Breast epithelium (tissue), 3 donors: ENCODE measurements around the gene CELF1.

Source experiments
- POLR2A ChIP-seq: fragments of 450-650 bp; IDR thresholded peaks from one replicate; pipeline ENCODE4 v1.6.1; 2016; ENCODE audit warnings: antibody characterized with exemption, mild to moderate bottlenecking, moderate library complexity
- POLR2AphosphoS5 ChIP-seq, 3 donors: sonication (generic); formaldehyde crosslinking; IDR thresholded peaks; one replicate each; pipeline ENCODE4 v1.6.1; 2017; ENCODE audit warnings: antibody characterized with exemption in 3 of 3
- TF ChIP-seq, protein P1 (sequence below), 3 donors: fragments of 450-650 bp; IDR thresholded peaks; one replicate each; pipeline ENCODE4 v1.5.1; 2016 to 2017; ENCODE audit warnings: antibody characterized with exemption in 3 of 3, mild to moderate bottlenecking in 3 of 3, moderate library complexity in 3 of 3

DNA sequence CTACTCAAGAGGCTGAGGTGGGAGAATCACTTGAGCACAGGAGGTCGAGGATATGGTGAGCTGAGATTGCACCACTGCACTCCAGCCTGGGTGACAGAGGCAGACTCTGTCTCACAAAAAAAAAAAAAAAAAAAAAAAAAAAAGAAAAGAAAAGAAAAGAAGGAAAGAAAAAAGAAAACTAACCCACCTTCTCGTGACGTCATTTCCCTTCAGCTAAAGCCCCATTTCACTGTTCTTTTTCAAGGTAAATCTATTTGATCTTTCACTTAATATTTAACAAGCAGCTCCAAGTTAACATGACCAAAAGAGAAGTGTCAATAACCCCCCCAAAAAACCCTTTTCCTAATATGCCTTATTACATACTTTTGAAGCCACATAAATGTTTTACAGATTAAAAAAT lies 109.1 kb downstream of the CELF1 start:
- TF ChIP-seq POLR2A (no peak), POLR2AphosphoS5 (IDR thresholded peaks at IDR 0.05) (no peak)
- TF ChIP-seq, protein P1, sequence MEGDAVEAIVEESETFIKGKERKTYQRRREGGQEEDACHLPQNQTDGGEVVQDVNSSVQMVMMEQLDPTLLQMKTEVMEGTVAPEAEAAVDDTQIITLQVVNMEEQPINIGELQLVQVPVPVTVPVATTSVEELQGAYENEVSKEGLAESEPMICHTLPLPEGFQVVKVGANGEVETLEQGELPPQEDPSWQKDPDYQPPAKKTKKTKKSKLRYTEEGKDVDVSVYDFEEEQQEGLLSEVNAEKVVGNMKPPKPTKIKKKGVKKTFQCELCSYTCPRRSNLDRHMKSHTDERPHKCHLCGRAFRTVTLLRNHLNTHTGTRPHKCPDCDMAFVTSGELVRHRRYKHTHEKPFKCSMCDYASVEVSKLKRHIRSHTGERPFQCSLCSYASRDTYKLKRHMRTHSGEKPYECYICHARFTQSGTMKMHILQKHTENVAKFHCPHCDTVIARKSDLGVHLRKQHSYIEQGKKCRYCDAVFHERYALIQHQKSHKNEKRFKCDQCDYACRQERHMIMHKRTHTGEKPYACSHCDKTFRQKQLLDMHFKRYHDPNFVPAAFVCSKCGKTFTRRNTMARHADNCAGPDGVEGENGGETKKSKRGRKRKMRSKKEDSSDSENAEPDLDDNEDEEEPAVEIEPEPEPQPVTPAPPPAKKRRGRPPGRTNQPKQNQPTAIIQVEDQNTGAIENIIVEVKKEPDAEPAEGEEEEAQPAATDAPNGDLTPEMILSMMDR (IDR thresholded peaks at IDR 0.05), result no peak
